GM18868 (cell line): ENCODE measurements around the gene RBBP8NL.

Source experiments
- ATAC-seq: cut with Tn5 transposase; IDR thresholded peaks from one replicate; pipeline ENCODE4 v1.9.1; 2021; ENCODE audit warnings: mild to moderate bottlenecking, moderate library complexity; ENCODE audit not compliant: unreplicated experiment

The RBBP8NL gene

DNA sequence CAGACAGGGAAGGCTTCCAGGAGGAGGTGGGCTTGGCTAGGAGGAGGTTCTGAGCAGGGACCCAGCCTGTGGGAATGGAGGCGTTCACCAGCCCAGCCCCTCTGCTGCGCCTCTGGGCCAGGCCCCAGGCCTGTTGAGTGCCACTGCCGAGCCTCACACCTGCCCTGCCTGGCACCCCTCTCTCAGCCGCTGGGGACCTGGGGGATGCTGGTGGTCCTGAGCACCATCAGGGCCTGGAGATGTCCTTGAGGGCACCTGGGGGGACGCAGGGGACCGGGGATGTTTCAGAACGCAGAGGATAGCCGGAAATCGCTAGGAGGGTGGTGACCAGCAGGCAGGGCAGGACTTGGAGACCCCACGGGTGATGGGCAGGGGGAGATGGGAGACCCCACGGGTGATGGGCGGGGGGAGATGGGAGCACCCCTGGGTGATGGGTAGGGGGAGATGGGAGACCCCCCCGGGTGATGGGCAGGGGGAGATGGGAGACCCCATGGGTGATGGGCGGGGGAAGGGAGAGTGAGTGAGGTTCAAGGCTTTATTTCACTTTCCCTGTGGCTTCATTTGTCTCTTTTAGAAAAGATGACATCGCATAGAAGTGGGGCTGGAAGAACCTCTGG, 35.7 kb upstream of the RBBP8NL start:
- no peak for ATAC-seq

- no peak for ATAC-seq
Measured at GRCh38 chr20:62461834-62462233, 34.5 kb upstream of the RBBP8NL start.

DNA sequence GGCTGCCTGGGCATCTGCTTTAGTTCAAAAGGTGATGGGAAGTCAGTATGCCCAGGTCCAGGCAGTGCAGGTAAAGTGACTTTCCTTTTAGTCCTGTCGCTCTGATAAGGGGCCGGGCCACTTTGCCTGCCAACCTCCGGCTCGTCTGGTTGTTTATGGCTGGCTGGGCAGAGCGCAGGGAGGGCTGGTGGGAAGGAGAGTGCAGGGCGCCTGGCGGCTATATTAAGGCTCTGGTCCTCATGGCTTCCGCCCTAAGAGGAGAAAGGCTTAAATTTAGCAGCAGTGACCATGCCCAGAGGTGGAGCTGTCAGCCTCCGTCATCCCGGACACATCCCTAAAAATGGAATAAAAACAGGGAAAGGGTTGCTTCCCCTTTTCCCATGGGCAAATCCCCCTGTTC, 33.8 kb upstream of the RBBP8NL start:
- no peak for ATAC-seq

DNA sequence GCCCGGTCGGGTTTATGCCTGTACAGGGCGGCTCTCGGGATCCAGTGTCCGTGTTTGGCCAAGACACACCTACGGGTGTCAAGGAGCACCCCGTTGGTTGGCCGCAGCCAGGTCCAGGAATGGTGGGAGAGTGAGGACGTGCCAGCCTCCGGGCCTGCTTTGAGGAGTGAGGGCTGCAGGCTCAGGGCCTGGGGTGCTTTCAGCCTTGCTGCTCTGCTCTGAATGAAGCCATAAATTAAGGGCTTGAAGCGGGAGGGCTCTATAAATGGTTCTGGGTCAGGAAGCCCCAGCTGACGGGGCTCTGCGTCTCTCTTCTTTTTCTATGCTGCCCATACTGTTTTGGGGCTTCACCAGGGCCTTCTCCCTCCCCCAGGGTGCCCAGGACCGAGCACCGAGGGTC, 33.3 kb upstream of the RBBP8NL start:
- ATAC-seq, result no peak

- ATAC-seq, result no peak
Measured at GRCh38 chr20:62459488-62459887, 32.1 kb upstream of the RBBP8NL start.

DNA sequence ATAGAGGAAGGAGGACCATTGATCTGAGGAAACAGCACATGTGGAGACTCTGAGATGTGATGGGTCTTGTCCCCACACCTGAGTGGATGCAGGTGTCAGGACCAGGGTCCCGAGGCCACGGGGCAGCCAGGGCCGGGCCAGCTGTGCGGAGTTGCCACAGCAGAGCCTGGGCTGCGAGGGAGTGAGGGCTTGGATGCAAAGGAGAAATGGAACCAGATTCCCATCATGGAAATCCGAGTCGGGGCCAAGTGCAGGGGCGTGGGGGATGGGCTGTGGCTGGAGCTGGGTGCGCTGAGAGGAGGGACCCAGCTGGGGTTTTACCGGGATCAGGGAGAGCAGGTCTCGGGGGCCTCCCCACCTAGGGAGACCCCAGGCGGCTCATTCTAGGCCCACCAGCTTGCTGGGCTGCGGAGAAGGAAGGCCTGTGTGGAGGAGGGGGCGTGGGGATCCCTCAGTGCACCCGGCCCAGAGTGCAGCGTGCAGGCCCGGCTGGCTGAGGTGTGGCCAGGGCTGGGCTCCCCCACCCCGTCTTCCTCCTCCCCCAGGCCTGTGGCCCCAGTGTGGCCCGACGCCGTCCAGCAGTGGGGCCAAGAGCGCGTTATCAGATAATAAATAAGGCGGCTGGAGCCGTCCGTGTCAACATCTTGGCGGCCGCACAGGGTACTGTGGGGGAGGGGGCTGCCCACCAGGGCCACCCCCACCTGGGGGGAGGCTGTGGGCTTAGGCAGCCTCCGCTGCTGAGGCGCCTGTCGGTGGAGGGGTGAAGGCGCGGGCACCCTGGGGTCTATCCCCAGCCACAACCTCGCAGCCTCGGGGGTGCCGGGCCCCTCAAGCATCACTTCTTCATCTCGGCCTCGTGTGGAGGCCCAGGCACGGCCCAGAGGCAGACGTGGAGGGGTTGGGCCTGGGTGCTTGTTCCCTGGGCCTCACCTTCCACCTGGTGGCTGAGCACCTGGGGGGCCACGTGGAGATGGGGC, 31.2 kb upstream of the RBBP8NL start:
- no peak for ATAC-seq

DNA sequence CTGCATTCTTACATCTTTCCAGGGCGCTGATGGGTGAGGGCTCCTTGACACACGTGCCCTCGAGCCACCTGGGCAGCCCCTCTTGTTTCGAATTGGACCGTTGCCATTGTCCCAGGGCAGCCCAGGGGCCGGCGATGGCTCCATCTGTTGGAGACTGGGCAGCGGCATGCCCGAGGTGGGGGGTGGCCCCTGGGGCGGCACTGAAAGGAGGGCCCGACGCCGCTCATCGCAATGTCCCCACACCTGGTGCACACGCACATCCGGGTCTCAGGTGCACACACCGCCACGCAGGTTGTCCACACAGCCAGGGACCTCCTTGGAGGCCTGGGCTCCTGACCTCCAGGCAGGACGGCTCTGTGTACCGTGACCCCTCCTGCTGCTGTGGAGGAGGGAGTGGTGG, 30.5 kb upstream of the RBBP8NL start:
- ATAC-seq, result no peak

GRCh38 chr20:62457098-62457497, 29.8 kb upstream of the RBBP8NL start:
- no peak for ATAC-seq

- no peak for ATAC-seq
Measured at GRCh38 chr20:62455929-62456328, 28.6 kb upstream of the RBBP8NL start.

- ATAC-seq, result no peak
Measured at GRCh38 chr20:62454904-62455636, 27.7 kb upstream of the RBBP8NL start.

- no peak for ATAC-seq
Measured at GRCh38 chr20:62453186-62453808, 26.0 kb upstream of the RBBP8NL start.

GRCh38 chr20:62452475-62453095, 25.2 kb upstream of the RBBP8NL start:
- no peak for ATAC-seq

DNA sequence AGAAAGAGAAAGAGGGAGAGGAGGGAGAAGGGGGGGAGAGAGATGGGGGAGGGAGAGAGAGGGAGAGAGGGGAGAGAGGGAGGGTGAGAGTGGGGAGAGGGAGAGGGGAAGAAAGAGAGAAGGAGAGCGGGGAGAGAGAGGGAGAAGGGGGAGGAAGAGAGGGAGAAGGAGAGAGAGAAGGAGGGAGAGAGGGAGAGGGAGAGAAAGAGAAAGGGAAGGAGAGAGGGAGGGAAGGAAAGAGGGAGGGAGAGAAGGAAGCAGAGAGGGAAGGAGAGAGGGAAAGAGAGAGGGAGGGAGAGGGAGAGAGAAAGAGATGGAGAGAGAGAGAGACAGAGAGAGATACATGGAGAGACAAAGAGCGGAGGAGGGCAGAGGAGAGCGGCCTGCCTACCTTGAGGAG, 24.6 kb upstream of the RBBP8NL start:
- no peak for ATAC-seq

DNA sequence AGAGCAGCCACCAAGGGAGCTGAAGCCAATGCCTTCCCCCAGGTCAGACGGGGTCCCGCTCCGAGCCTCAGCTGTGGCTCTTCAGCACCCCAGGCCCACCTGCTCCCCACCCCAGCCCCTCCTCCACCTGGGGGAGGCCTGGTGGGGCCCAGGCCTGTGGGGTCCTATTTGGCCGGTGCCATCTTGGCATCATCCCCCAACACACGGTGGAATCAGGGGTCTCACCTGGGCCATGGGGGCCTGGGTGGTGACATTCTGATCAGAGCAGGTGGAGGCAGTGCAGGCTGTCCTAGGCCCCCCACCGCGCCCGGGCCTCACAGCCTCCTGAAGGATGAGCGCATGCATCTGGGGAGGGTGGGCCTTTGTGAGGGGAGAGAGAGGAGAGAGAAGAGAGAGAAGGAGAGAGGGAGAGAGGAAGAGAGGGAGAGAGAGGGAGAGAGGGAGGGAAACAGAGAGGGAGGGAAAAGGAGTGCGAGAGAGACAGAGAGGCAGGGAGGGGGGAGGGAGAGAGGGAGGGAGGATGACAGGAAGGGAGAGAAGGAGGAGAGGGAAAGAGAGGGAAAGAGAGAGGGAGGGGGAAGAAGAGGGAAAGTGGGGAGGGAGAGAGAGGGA, 23.9 kb upstream of the RBBP8NL start:
- no peak for ATAC-seq

GRCh38 chr20:62449951-62450691, 22.8 kb upstream of the RBBP8NL start:
- ATAC-seq, result no peak

DNA sequence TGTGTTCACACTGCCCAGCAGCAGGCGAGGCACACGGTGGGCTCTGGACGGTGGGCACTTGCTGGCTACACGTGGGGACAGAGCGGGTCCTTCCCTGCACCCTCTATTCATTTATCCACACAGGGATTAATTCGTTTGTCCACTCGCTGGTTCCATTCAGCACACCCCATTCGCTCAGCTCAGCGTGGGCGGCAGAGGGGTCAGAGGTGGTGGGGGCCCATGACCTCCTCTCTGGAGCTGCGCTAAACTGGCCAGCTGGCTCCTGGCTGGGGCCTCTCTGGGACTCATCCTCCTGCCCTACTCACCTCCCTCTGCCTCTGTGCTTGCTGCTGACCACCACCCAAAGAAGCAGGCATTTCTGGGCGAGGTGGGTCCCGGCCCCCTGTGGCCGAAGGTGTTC, 21.4 kb upstream of the RBBP8NL start:
- no peak for ATAC-seq

GRCh38 chr20:62448038-62448437, 20.7 kb upstream of the RBBP8NL start:
- ATAC-seq, result no peak

DNA sequence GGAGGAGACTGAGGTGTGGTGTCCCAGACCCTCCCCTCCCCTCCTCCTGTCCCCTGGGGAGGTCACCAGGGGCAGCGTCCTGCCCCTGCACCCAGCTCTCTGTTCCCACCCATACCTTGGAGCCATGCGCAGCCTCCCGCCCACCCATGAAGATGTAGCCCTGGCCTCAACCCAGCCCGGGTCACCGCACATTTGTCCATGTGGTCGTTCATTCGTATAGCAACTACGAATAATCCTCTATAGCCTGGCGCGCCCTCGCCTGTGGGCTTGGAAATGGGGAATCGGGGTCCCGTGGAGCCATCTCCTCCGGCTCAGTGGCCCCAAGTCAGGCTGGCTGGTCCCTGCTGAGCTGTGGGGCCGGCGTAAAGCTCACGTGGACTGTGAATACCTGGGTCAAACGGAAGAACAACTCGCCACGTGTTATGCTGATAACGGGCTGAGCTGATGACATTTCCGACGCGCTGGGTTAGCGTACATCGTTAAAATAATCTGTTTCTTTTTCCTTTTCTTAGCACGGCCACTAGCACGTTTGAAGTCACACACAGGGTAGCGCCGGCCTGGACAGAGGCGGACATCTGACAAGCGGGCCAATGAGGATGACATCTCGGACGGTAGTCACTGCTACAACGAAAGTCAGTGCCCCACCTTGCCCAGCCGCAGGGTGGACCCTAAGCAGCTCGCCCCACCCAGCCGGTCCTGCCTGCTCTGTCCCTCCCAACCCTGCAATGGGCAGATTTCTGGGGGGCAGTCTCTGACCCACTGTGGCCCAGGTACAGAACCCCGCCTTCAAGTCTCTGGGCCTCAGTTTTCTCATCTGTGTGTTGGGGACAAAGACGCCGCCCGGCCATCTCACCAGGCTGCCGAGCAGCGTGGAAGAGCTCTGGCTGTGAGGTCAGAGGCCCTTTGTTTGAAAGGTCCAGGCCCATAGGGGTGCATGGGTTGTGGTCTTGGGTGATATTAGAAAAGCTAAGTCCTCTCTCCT, 19.8 kb upstream of the RBBP8NL start:
- ATAC-seq, result no peak
